SK-N-SH treated with all-trans-retinoic acid at 6 μM for 48 hours (cell line): ENCODE data around the gene CCDC170.

Experiments
- RARB ChIP-seq: fragments of 250-450 bp; sonication (Bioruptor Pico); IDR thresholded peaks from 2 replicates; pipeline ENCODE4 v1.8.0; 2021; ENCODE audit warnings: mild to moderate bottlenecking, moderate library complexity
- ZFP30 ChIP-seq: fragments of 450-650 bp; formaldehyde crosslinking; IDR thresholded peaks from 2 replicates; pipeline ENCODE4 v1.5.0; 2022; ENCODE audit warnings: mild to moderate bottlenecking, moderate library complexity
- ZNF8 ChIP-seq: fragments of 450-650 bp; formaldehyde crosslinking; IDR thresholded peaks from 2 replicates; pipeline ENCODE4 v1.5.0; 2020; ENCODE audit warnings: mild to moderate bottlenecking, moderate library complexity

- TF ChIP-seq ZFP30 (CRISPR knock-in tag) (no peak), RARB (CRISPR knock-in tag) (no peak), ZNF8 (CRISPR knock-in tag) (no peak)
Measured at GRCh38 chr6:151670116-151670515, 176.3 kb downstream of the CCDC170 start.
